ENCODE data around the gene DHRSX.

Gene DHRSX

DNA sequence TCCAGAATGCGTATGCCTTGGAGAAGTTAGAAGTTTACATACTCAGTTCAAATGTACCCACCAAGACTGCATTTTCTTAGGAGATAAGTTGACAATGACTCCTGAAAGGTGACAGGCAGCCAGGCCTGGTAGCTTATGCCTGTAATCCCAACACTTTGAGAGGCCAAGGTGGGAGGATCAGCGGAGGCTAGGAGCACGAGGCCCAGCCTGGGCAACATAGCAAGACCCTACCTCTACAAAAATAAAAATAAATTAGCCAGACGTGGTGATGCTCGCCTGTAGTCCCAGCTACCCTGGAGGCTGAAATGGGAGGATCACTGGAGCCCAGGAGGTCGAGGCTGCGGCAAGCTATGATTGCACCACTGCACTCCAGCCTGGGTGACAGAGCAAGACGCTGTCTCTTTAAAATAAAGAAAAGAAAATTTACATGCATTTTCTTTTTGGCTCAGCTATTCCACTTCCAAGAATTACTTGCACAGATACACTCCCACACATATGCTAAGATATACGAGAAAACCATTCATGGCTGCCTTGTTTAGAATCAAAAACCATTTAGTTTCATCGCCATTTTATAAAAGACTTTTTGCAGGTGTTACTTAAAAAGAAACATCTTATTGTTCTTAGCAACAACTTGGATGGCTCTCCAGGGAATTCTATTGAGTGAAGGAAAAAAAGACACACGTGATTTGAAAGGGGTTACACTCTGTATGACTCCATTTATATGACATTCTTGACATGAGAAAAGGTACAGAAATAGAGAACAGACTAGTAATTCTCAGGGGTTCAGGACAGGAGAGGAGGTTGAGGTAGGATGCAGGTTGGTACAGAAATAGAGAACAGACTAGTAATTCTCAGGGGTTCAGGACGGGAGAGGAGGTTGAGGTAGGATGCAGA, 66.3 kb downstream of the DHRSX start:
- no peak for DNase-seq (ENCODE audit: low read depth, low spot score)
- ChIA-PET POLR2A (no interaction called here), CTCF (no interaction called here)
- TF ChIP-seq, protein P1, sequence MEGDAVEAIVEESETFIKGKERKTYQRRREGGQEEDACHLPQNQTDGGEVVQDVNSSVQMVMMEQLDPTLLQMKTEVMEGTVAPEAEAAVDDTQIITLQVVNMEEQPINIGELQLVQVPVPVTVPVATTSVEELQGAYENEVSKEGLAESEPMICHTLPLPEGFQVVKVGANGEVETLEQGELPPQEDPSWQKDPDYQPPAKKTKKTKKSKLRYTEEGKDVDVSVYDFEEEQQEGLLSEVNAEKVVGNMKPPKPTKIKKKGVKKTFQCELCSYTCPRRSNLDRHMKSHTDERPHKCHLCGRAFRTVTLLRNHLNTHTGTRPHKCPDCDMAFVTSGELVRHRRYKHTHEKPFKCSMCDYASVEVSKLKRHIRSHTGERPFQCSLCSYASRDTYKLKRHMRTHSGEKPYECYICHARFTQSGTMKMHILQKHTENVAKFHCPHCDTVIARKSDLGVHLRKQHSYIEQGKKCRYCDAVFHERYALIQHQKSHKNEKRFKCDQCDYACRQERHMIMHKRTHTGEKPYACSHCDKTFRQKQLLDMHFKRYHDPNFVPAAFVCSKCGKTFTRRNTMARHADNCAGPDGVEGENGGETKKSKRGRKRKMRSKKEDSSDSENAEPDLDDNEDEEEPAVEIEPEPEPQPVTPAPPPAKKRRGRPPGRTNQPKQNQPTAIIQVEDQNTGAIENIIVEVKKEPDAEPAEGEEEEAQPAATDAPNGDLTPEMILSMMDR (IDR thresholded peaks at IDR 0.05; ENCODE audit: insufficient read depth, low read length, missing control alignments): no peak
- H3K4me3 ChIP-seq (ENCODE audit: low read depth, low read length): no peak overlapping the region

DNA sequence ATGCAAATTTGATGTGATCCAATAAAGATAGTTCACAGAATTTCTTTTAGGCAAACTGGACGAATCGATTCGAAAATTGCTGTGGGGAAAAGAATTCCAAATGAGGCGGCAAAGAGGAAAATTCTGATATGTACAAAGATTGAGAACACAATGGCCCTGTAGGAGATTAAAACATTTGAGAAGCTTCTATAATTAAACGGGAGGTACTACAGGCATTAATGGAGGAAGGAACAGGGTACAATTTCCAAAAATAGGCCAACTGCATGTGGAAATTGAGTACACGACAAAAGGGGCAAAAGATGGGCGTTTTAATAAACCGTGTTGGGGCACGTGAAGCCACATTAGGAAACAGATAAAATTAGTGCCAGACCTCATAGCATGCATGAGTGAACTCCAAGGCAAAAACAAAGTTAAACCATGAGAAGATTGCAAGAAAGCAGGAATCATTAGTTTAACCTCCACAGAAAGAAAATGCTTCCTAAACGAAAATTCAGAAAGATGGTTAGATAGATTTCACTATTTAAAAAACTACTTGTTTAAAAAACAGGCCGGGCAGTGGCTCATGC, 68.4 kb downstream of the DHRSX start:
- POLR2A ChIA-PET: no interaction called here

DNA sequence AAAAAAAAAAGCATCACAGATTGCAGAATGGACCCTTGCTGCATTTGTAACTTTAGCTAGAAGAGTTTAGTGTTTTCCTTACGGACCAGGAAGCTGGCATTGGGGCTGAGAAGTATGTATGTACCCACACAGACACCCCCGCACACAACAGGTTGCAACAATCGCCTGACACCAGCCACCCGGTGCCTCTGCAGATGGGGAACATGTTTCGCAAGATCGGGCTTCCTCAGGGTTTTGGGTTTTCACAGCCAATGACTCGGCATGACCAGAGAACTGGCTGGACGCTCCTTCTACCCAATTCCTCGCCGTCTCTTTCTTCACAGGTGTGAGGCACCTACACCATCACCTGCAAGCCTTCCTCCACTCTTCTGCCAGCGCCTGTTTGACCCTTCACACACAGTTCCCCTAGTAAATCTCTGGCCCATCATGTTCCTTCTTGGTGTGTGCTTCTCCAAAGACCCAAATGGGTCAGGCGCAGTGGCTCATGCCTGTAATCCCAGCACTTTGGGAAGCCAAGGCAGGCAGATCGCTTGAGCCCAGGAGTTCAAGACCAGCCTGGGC, 70.4 kb downstream of the DHRSX start:
- DNase-seq (ENCODE audit: low read depth, low spot score): no peak
- no peak overlapping the region for H3K4me3 ChIP-seq (ENCODE audit: low read depth, low read length)
- CTCF ChIA-PET: no interaction called here
- TF ChIP-seq, protein P1 (IDR thresholded peaks at IDR 0.05; ENCODE audit: insufficient read depth, low read length, missing control alignments): no peak
- POLR2A ChIA-PET: no interaction called here

More for the DNA sequence above, 68.4 kb downstream of the DHRSX start:
- CTCF ChIA-PET: no interaction called here
- no peak overlapping the region for H3K4me3 ChIP-seq (ENCODE audit: low read depth, low read length)
- TF ChIP-seq, protein P1 (IDR thresholded peaks at IDR 0.05; ENCODE audit: insufficient read depth, low read length, missing control alignments): no peak
- no peak for DNase-seq (ENCODE audit: low read depth, low spot score)

DNA sequence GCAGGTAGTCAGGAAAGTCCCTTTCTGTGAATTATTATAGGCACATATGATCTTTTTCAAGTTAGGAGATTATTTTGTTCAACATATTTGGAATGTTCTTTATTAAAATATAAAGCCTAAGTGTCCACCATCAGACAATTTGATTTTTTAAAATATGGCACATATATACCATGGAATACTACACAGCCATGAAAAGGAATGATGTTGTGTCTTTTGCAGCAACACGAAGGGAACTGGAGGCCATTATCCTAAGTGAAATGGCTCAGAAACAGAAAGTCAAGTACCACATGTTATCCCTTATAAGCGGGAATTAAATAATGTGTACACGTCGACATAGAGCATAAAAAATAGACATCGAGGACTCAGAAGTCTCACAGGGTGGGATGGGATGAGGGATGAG, 73.0 kb downstream of the DHRSX start:
- no peak overlapping the region for H3K4me3 ChIP-seq (ENCODE audit: low read depth, low read length)
- TF ChIP-seq, protein P1 (IDR thresholded peaks at IDR 0.05; ENCODE audit: insufficient read depth, low read length, missing control alignments): no peak
- DNase-seq (ENCODE audit: low read depth, low spot score): no peak
- POLR2A ChIA-PET: no interaction called here
- CTCF ChIA-PET: no interaction called here

DNA sequence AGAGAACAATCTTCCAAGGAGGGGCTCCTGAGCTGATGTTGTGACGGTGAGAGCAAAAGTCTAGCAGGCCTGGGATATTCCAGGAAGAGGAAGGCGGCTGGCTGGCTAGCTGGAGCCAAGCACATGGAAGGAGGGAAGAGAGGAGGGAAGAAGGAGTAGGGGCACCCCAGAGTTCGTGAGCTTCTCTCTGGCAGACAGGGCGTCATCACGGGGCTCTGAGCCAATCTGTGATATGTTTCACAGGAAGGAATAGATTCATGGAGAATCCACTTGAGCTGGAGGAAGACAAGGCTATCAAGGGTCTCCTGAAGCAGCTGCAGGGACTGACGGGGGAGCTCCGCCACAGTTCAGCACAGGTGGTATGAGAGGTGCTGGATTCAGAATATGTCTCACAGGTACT, 73.6 kb downstream of the DHRSX start:
- no peak overlapping the region for H3K4me3 ChIP-seq (ENCODE audit: low read depth, low read length)
- ChIA-PET CTCF (no interaction called here), POLR2A (no interaction called here)
- TF ChIP-seq, protein P1 (IDR thresholded peaks at IDR 0.05; ENCODE audit: insufficient read depth, low read length, missing control alignments): no peak
- no peak for DNase-seq (ENCODE audit: low read depth, low spot score)

DNA sequence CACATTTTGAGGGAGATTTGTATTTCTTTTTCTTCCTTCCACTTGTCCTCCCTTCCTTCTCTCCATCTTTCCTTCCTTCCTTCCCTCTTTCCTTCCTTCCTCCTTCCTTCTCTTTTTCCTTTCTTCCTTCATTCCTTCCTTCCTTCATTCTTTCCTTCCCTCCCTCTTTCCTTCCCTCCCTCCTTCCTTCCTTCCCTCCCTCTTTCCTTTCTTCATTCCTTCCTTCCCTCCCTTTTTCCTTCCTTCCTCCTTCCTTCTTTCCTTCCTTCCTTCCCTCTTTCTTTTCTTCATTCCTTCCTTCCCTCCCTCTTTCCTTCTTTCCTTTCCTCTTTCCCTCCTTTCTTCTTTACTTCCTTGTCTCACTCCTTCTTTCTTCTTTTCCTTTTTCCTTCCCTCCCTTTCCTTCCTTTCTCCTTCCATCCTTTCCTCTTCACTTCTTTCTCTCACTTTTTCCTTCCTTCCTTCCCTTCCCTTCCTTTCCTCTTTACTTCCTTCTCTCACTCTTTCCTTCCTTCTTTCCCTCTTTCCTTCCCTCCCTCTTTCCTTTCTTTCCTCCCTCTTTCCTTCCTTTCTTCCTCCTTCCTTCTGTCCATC, 74.4 kb downstream of the DHRSX start:
- H3K4me3 ChIP-seq (ENCODE audit: low read depth, low read length): no peak overlapping the region
- no peak for DNase-seq (ENCODE audit: low read depth, low spot score)
- POLR2A ChIA-PET: no interaction called here
- TF ChIP-seq, protein P1 (IDR thresholded peaks at IDR 0.05; ENCODE audit: insufficient read depth, low read length, missing control alignments): no peak
- CTCF ChIA-PET: no interaction called here
